HG03045 (cell line): ENCODE results near the gene MCF2L2.
A peak's percentile ranks its signal among the peaks of the same experiment; 100 is the strongest.

Experiments used
- ATAC-seq: cut with Tn5 transposase; IDR thresholded peaks from one replicate; pipeline ENCODE4 v1.9.1; 2021; ENCODE audit warnings: mild to moderate bottlenecking, moderate library complexity; ENCODE audit not compliant: unreplicated experiment

Gene MCF2L2

DNA sequence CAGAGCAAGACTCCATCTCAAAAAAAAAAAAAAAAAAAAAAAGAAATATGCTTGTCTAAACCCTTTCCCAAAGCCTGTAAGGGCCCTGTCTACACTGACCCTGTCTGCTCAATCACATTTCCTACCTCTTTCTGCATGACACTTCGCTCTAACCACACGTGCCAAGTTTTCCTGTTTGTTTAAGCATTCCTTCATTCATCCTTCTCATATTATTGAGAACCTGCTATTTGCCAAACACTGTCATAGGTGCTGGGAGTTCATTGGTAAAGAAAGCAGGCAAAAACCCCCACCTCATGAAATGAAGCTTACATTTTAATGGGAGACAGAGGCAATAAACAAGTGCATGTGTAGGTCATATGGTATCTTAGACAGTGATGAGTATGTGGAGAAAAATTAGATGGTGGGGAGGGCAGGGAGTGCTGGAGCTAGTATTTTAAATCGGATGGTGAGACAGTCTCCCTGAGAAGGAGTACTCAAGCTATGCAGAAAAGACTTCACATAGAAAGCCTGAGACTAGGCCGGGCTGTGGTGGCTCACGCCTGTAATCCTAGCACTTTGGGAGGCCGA is 127.3 kb downstream of the MCF2L2 start:
- no peak for ATAC-seq

DNA sequence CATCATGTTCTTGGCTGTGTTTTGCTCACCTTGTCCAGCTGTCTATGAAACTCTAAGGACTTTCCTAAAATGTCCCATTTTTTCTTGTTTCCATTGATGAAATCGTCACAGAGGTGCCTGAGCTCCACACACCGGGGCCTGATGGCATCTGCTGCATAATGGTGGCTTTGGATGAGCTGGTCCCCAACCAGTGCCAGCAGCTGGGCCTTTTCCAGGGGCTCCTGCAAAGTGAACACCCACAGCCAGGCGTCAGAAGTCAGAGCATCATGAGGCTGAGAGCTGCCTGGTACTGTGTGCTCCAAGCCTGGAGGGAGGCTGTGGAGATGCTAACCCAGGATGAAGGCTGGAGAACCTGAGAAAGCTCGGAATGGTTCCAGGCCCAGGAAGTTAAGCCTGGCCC is 128.4 kb downstream of the MCF2L2 start:
- no peak for ATAC-seq

DNA sequence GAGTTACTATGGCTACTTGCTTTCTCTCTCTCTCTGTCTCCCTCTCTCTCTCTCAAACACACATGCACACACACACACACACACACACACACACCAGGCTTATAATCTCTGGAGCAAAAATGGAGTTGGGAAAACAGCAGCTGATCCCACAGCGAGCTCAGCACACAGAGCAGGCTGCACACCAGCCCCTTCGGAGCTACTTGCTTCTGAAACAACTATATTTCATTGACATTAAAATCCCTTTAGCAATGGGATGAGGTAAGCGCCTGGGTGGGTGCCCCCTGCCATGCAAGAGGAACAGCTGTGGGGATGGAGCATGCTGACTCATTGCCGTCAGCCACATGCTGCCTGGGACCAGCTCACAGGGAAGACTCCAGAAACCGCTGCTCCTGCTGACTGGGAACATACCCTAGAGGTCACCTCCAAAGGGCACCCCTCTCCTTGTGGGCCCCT is 129.7 kb downstream of the MCF2L2 start:
- no peak for ATAC-seq

DNA sequence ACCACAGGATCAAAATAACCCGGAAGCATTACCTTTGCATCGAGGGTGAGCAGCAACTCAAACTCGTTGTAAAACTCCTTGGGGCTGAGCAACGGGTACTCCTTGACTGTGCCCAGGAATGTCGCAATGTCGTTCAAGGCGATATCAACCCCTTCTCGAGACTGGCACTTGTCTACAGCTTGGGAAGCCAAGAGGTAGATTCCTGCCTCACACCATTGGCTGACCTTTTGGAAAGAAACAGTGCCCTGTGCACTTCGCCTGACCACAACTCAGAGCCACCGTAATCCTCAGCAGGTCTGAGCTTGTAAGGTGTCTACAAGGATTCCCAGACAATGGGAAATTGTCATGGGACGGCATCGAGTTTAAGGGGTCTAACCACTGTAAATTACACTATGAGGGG is 131.5 kb downstream of the MCF2L2 start:
- ATAC-seq: no peak

DNA sequence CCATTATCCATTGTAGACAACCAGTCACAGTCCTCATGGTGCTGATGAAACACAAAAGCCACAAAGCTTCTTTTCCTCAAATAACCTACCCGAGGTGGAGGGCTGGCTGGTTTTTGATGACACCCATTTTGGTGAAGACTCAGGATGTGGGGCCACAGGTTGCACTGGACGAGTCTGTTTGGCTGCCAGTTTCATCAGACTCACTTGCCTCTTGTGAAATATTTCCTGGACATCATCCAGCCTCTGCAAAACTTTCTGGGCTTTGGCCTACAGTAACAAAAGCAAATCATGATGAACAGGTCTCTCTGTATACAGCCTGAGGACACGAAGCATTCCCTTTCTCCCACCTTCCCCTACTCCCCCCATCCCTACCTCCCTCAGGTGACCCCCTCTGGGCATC is 133.2 kb downstream of the MCF2L2 start:
- ATAC-seq: no peak

DNA sequence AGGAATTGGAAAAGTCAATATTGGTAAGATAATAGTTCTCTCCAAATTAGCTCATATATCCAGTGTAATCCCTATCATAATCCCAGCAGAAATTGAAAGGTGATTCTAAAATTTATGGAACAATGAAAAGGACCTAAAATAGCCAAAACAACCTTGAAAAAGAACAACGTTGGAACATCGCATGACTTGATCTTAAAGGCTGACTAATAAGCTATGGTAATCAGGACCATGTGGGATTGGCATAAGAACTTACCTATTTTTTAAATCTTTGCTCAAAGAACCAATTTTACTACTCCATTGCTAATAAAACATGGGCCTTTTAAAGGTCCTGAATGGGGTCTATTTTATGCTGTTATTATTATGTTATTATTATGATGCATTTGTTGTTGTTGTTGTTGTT is 134.5 kb downstream of the MCF2L2 start:
- no peak for ATAC-seq

DNA sequence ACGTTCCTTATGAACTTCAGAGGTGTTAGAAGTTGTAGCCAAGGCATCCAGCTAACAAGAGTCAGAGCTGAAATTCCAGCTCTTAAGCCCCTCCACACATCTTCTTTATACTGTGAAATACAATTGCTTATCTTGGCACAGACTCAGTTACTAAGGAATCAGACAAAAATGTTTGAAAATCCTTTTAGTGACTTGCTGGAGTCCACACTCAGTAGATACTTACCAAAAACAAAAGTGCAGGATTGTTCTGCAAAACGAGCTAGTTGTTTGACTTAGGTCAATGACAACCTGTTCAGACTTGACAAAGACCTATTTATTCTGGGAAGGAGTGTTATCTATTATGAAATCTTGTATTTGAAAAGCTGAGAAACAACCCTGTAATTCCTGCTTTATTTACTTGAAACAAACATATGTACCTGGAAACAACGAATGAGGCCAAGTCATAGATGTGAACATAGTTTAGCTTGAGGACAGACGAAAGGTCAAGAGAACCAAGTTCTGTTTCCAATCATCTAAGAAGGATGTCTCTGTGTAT is 136.9 kb downstream of the MCF2L2 start:
- ATAC-seq: no peak

DNA sequence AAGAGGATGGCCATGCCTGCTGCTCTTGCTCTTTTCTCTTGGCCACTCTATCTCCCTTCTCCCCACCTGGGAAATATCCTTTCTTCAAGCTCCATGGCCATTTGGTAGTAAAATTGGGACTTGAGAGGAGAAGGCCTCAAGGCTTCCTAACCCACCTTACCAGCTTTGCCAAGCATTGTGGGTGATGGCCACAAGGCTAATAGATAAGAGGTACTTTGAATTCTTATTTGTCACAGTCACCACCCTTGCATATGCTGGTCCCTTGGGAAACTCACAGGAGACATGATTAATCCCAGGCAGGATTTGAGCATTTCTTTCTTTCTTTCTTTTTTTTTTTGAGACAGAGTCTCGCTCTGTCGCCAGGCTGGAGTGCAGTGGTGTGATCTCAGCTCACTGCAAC is 138.2 kb downstream of the MCF2L2 start:
- no peak for ATAC-seq

DNA sequence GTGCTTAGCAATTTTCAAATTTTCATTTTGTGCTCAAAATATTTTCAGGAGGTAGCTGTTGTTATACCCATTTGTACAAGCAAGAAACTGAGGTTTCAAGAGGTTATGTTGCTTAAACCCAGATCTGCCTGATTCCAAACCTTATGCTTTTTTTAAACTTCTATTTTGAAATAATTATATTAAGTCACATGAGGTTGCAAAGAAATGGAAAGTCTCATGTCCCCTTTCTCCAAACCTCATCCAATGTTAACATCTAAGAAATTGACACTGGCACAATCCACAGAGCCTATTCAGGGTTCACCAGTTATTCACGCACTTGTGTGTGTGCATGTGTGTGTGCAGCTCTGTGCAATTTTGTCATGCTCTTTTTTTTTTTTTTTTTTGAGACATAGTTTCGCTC is 140.3 kb downstream of the MCF2L2 start:
- ATAC-seq: no peak

DNA sequence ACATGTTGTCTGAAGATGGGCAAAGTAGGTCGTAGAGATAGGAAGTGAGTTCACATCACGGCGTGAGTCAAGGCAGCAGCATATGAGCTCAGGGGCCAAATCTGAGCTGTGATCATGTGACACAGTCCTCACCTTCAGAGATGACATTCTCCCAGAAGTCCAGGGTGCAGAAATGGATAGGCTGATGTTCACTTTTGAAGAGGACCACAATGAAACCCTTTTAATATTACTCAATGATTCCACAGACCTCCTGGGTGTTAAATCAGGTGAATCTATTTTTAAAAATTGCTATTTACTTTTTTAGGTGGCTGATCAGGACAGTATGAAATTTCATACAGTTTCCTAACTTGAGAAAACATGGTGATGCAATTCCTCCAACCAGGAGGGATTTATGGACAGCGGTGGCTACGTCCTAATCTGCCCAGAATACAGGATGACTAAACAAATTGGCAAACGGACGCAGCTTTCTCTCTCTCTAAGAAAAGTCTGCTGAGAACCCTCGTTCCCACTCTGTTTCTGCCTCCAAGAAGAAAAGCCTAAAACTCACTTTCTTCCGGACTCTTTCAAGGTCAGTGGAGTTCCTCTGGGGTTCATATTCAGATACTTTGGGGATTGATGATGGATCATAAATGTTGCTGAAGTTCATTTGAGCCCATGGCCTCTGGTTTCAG is 141.0 kb downstream of the MCF2L2 start:
- ATAC-seq: no peak

DNA sequence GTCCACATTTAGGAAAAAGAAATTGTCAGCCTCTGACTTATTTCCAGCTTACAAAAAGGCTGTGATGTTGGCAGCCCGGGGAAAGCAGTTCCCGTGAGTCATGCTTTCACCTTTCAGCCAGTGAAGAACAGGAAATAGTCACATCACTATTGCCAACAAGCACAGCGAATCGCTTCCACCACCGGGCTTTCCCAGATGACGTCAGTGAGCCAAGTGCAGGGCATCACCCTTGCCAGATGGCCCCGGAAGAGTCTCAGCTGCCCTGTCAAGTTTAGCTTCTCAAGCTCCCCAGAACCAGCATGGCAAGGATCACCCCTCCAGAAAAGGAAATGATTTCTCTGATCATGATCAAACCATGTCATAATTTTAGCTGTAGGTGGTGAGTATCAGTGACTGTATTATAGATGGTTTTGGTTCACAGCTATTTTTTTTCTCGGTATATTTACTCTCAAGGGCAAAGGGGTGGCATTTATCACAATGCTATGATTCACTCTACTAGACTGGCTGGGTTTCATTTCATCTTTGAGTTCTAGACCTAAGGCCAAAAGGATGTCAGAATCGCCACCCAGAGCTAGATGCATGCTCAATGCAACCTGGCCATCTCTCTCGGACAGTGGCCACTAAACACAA is 142.5 kb downstream of the MCF2L2 start:
- peak; percentile 98 for ATAC-seq

DNA sequence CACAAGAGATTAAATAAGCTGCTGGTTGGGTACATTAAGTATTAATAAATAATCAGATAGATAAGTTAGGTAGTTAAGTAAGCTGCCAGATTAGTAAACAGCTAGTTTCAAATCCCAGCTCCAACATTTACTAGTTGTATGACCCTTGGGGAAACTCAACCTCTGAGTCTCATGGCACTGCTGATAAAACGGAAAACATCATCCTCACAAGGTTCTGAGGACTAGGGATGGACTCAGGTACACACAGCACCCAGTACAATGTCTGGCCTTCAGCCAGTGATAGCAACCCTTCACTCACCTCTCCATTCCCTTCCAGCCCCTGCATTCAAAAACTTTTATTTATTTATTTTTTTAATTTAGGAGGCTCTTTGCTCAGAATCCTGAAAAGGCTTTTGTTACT is 143.1 kb downstream of the MCF2L2 start:
- ATAC-seq: no peak

DNA sequence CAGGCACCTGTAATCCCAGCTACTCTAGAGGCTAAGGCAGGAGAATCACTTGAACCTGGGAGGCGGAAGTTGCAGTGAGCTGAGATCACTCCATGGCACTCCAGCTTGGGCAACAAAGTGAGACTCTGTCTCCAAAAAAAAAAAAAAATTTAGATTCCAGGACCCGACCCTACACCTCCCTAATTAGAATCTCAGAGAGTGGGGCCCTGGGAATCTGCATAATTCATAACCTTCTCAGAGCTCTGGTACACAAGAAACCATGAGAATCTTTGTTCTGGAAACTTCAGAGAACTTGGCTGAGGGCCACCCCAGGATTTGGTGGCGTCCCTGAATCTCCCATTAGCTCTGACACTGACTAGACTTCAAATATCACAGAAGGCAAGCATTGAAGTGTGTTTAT is 143.8 kb downstream of the MCF2L2 start:
- ATAC-seq: no peak

DNA sequence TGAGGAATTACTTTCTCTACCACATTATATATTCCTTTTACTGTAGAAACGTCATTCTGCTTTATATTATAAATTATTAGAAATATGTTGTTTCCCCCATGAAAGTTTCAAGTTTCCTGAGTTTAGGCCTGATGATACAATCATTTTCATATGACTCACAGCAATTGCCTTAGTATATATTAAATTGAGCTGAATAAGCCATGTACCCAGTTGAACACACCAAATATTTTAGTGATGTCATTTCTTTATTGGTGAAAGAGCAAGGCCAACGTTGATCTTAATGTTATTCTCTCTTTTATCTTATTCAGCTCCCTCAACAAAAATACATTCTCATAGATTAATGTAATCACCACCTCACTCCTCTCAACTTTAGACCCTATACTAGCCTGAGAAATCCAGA is 144.5 kb downstream of the MCF2L2 start:
- no peak for ATAC-seq

DNA sequence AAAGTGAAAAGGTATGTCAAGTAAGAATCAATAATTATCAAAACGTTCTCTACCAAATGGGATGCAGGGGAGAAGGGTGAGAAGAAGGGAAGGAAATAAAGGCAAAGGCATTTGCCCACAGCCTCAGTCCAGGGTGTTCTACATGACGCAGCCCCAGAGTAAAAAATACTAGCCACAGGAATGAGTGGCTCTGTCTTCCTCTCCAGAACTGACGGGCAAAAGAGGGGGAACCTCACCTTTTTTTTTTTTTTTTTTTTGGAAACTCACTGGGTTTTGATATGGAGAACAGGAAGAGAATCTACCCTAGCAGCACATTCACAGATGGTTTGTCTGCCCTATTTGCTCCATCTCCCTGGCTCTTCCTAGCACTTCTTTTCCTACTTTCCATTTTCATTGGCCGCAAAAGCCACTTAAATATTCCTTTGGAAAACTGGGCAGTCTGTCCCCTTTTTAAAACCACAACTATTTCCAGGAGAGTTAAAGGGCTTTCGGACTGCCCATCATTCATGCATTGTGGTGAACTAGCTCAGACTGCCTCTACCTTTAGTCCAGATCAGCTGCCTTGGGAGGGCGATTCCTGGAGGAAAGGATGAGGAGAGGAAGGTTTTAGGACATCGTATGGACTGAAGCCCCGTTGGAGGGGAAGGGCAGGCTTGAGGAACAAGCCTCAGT is 147.2 kb downstream of the MCF2L2 start:
- no peak for ATAC-seq

DNA sequence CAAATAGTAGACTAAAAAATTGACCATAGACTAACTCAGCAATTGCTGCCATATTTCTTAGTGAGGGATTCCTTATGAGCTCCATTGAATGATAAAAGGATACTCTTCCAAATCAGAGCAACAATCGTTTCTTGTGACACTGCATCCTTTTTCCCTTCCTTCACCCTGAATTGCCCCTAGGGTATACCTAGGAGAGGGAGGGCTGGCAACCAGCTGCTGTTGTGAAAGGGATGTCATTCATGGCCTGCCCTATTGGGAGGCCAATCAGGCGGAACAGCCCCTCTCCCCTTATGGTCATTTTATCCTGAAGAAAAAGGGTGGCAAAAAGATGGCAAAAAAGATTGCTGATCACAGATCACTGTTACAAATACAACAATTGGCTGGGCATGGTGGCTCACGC is 149.0 kb downstream of the MCF2L2 start:
- ATAC-seq: no peak

DNA sequence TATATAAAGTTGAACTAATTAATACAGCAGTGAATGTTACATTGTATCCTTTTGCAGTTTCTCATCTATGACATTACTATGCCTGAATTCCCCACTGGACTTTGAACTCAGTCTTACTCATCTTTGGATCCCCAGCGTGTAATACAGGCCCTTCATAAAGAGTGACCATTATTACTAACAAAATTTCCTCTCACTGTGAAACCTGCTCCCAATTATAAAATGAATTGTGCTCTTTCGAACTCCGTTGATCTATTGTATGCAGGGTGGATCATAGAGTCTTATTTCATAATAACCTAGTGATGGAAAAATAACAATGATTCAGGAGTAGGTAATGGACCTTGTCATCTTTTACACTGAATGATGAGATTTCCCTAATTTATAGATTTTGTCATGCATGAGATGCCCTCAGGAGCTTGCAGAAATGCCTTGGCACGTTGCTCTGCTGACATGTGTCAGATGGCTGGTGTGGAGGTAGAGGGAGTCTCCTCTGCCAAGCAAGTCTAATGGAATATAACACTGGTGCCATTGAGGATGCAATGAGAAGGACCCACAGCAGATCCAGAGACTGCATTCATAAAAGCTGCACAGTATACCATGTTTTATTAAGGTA is 149.8 kb downstream of the MCF2L2 start:
- ATAC-seq: no peak

DNA sequence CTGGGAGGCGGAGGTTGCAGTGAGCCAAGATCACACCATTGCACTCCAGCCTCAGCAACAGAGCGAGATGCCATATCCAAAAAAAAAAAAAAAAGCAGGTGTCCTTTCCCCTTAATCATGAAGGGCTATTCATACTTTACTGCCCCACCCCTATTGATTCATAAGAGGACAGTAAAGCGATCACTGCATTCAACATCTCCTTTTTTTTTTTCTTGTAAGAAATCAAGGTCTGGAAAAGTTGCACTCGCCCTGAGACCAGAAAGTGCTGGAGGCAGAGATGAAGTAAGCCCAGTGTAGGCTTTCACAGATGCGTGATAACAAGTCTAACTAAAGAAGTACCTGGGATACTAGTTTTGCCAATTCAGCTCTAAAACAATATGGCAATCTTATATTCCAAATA is 151.2 kb downstream of the MCF2L2 start:
- no peak for ATAC-seq

DNA sequence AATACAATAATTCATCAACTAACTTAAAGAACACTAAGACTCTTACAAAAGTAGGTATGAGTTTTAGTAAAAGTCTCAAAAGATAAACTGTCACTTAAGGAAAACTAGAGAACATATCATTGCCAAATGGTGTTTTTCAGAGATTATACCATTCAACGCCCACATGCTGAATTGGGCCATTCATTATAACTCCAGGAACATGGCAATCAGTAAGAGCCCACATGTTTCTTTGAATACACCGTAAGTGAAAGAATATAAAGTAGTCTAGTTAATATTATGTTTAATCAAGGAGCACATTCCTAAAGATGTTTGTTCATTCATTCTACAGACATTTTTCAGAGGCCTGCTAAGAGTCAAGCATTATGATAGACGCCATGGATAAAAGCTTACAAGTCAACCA is 152.5 kb downstream of the MCF2L2 start:
- ATAC-seq: no peak

DNA sequence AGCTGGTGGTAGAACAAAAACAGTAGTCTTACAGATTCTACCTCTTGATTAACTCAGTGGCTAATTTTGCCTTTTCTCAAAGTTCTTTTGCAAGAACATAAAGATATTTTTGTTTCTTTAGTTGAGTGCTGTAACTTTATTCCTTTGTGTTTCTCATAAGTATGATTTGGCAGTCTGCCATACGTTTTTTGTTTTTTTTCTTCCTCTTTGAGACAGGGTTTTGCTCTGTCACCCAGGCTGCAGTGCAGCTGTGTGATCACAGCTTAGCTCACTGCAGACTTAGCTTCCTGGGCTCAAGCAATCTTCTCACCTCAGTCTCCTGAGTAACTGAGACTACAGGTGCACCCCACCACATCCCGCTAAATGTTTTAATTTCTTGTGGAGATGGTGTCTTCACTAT is 153.0 kb downstream of the MCF2L2 start:
- ATAC-seq: no peak

DNA sequence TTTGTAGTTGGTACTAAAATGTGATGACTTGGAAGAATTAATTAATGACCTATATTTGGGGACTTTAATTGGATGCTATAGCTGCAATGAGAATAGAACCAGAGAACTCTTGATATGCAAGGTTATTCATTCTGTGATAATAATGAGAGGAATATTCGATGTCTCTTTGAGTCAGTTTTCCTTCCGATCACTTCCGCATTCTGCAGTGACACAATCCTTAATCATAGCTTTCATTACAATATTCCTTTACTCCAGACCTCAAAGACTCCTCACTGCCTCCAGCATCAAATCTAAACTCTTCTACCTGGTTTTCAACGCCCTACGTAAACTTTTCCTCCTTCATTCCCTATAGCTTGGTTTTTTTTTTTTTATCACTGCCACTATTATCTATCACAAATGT is 153.8 kb downstream of the MCF2L2 start:
- no peak for ATAC-seq
